Measurements from ENCODE around the gene ANKRD13B.
A peak's percentile ranks its signal among the peaks of the same experiment; 100 is the strongest.

Gene ANKRD13B

DNA sequence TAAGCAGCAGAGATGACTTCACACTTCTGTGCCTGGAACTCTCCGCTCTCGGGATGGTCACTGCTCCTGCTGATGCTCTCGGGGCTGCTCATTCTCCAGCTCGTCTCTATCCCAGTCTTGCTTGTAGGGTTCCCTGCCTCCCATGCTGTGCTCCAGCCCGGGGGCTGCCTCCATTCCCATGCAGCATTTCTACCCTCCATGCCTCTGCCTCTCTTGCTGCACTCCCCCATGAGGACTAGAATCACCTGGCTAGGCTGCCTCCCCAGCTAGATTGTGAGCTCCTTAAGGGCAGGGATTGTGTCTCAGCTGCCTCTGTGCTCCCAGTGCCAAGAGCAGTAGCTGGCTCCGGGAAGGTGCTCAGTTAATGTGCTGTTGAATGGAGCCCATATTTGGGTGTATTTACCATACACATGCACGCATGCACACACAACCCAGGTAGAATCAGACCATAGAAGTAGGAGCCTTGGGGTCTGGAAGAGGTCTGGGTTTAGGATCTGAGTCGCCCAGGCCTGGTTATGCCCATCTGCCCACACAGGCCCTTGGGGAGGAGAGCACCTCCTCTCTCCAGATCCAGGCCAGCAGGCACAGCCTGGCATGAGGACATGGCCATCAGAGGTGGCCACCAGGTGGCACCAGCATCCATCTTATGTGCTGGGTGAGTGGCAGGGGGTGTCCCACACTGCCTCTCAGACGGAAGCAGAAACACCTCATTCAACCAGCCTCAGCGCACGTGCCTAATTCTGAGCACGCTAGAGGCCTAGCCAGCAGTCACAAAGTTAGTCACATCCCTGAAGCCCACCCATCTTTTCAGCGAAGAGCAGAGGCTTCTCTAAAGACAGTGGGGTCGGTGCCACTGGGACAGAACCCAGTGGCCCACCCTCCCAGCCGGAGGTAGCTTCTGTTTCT, 12.8 kb upstream of the ANKRD13B start:
- no peak overlapping the region for H3K9ac ChIP-seq (ENCODE audit: low read length)
- no peak overlapping the region for H3K27ac ChIP-seq (ENCODE audit: low read depth, low read length)
- no peaks in the 10 kb centered on the region for H3K27me3 ChIP-seq (ENCODE audit: control insufficient read depth, insufficient read depth, low read length)
- H3K4me3 ChIP-seq (ENCODE audit: low read length): no peak overlapping the region
- peaks cover 10% of the 10 kb centered on the region for H3K4me1 ChIP-seq (ENCODE audit: control insufficient read depth, insufficient read depth, low read length)
- peaks cover 18% of the 10 kb centered on the region for H3K36me3 ChIP-seq (ENCODE audit: control insufficient read depth, insufficient read depth, low read length)

GRCh38 chr17:29581583-29582253, 11.2 kb upstream of the ANKRD13B start:
- Histone ChIP-seq H3K36me3 (ENCODE audit: control insufficient read depth, insufficient read depth, low read length) (peaks cover 3% of the 10 kb centered on the region), H3K27me3 (ENCODE audit: control insufficient read depth, insufficient read depth, low read length) (no peaks in the 10 kb centered on the region), H3K9ac (ENCODE audit: low read length) (no peak overlapping the region), H3K4me3 (ENCODE audit: low read length) (no peak overlapping the region), H3K4me1 (ENCODE audit: control insufficient read depth, insufficient read depth, low read length) (peaks cover 10% of the 10 kb centered on the region), H3K27ac (ENCODE audit: low read depth, low read length) (no peak overlapping the region)

GRCh38 chr17:29582254-29582765, 10.6 kb upstream of the ANKRD13B start:
- Histone ChIP-seq H3K36me3 (ENCODE audit: control insufficient read depth, insufficient read depth, low read length) (peaks cover 3% of the 10 kb centered on the region), H3K9ac (ENCODE audit: low read length) (no peak overlapping the region), H3K27me3 (ENCODE audit: control insufficient read depth, insufficient read depth, low read length) (no peaks in the 10 kb centered on the region), H3K4me1 (ENCODE audit: control insufficient read depth, insufficient read depth, low read length) (peaks cover 8% of the 10 kb centered on the region), H3K27ac (ENCODE audit: low read depth, low read length) (no peak overlapping the region), H3K4me3 (ENCODE audit: low read length) (no peak overlapping the region)

GRCh38 chr17:29582772-29583171, 10.2 kb upstream of the ANKRD13B start:
- Histone ChIP-seq H3K4me3 (ENCODE audit: low read length) (no peak overlapping the region), H3K27ac (ENCODE audit: low read depth, low read length) (no peak overlapping the region), H3K9ac (ENCODE audit: low read length) (no peak overlapping the region), H3K4me1 (ENCODE audit: control insufficient read depth, insufficient read depth, low read length) (peaks cover 6% of the 10 kb centered on the region), H3K27me3 (ENCODE audit: control insufficient read depth, insufficient read depth, low read length) (no peaks in the 10 kb centered on the region), H3K36me3 (ENCODE audit: control insufficient read depth, insufficient read depth, low read length) (peaks cover 3% of the 10 kb centered on the region)

- no peak overlapping the region for H3K9ac ChIP-seq (ENCODE audit: low read length)
Observed at GRCh38 chr17:29583324-29584248, 9.3 kb upstream of the ANKRD13B start.

DNA sequence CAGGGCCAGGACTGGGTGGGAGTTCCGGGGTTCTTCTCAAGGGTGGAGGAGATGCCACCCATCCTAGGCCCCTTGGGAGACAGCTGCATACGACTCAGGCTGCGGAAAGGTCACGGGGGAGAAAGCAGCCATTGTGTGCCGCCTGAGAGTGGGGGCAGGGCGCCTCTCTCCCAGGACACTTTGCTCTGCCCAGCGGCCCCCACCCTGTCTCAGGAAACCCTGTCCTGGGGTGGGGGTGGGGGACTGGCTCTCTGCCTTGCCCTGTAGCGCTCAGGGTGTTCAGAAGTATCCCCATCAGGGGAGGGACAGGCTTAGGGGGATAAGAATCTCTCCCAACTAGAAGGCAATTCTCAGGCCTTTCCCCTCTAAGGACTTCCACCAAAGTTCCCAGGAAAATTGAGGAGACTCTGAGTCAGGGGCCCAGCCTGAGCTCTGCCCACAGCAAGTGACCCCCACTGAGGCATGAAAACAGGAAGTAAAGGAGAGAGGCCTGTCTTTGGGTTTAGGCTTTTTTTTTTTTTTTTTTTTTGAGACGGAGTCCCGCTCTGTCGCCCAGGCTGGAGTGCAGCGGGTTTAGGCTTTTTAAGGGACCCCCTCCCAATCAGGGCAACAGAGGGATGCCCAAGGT, 8.4 kb upstream of the ANKRD13B start:
- H3K4me3 ChIP-seq (ENCODE audit: low read length): no peak overlapping the region
- no peak overlapping the region for H3K9ac ChIP-seq (ENCODE audit: low read length)
- no peaks in the 10 kb centered on the region for H3K27me3 ChIP-seq (ENCODE audit: control insufficient read depth, insufficient read depth, low read length)
- no peaks in the 10 kb centered on the region for H3K36me3 ChIP-seq (ENCODE audit: control insufficient read depth, insufficient read depth, low read length)
- H3K27ac ChIP-seq (ENCODE audit: low read depth, low read length): peak overlapping the region; percentile 12
- peaks cover 10% of the 10 kb centered on the region for H3K4me1 ChIP-seq (ENCODE audit: control insufficient read depth, insufficient read depth, low read length)

More at GRCh38 chr17:29583324-29584248, 9.3 kb upstream of the ANKRD13B start:
- Histone ChIP-seq H3K36me3 (ENCODE audit: control insufficient read depth, insufficient read depth, low read length) (no peaks in the 10 kb centered on the region), H3K27ac (ENCODE audit: low read depth, low read length) (no peak overlapping the region), H3K4me3 (ENCODE audit: low read length) (no peak overlapping the region), H3K27me3 (ENCODE audit: control insufficient read depth, insufficient read depth, low read length) (no peaks in the 10 kb centered on the region), H3K4me1 (ENCODE audit: control insufficient read depth, insufficient read depth, low read length) (peaks cover 10% of the 10 kb centered on the region)

- peaks cover 15% of the 10 kb centered on the region for H3K4me1 ChIP-seq (ENCODE audit: control insufficient read depth, insufficient read depth, low read length)
- peak overlapping the region; percentile 37 for H3K27ac ChIP-seq (ENCODE audit: low read depth, low read length)
- no peak overlapping the region for H3K9ac ChIP-seq (ENCODE audit: low read length)
- H3K27me3 ChIP-seq (ENCODE audit: control insufficient read depth, insufficient read depth, low read length): no peaks in the 10 kb centered on the region
- H3K36me3 ChIP-seq (ENCODE audit: control insufficient read depth, insufficient read depth, low read length): no peaks in the 10 kb centered on the region
- peak overlapping the region; percentile 18 for H3K4me3 ChIP-seq (ENCODE audit: low read length)
Observed at GRCh38 chr17:29585080-29585751, 7.7 kb upstream of the ANKRD13B start.

GRCh38 chr17:29586676-29587469, 6.1 kb upstream of the ANKRD13B start:
- peaks cover 24% of the 10 kb centered on the region for H3K4me1 ChIP-seq (ENCODE audit: control insufficient read depth, insufficient read depth, low read length)
- no peak overlapping the region for H3K27ac ChIP-seq (ENCODE audit: low read depth, low read length)
- no peak overlapping the region for H3K4me3 ChIP-seq (ENCODE audit: low read length)
- H3K9ac ChIP-seq (ENCODE audit: low read length): no peak overlapping the region
- H3K36me3 ChIP-seq (ENCODE audit: control insufficient read depth, insufficient read depth, low read length): no peaks in the 10 kb centered on the region
- H3K27me3 ChIP-seq (ENCODE audit: control insufficient read depth, insufficient read depth, low read length): no peaks in the 10 kb centered on the region

GRCh38 chr17:29587591-29587990, 5.3 kb upstream of the ANKRD13B start:
- no peak overlapping the region for H3K9ac ChIP-seq (ENCODE audit: low read length)
- H3K27me3 ChIP-seq (ENCODE audit: control insufficient read depth, insufficient read depth, low read length): no peaks in the 10 kb centered on the region
- peak overlapping the region; percentile 85 for H3K4me3 ChIP-seq (ENCODE audit: low read length)
- no peaks in the 10 kb centered on the region for H3K36me3 ChIP-seq (ENCODE audit: control insufficient read depth, insufficient read depth, low read length)
- peak overlapping the region; percentile 64 for H3K27ac ChIP-seq (ENCODE audit: low read depth, low read length)
- H3K4me1 ChIP-seq (ENCODE audit: control insufficient read depth, insufficient read depth, low read length): peaks cover 30% of the 10 kb centered on the region

GRCh38 chr17:29588017-29588561, 4.8 kb upstream of the ANKRD13B start:
- H3K27ac ChIP-seq (ENCODE audit: low read depth, low read length): peak overlapping the region; percentile 64
- peak overlapping the region; percentile 67 for H3K9ac ChIP-seq (ENCODE audit: low read length)
- H3K4me3 ChIP-seq (ENCODE audit: low read length): peak overlapping the region; percentile 85
- no peaks in the 10 kb centered on the region for H3K27me3 ChIP-seq (ENCODE audit: control insufficient read depth, insufficient read depth, low read length)
- H3K36me3 ChIP-seq (ENCODE audit: control insufficient read depth, insufficient read depth, low read length): no peaks in the 10 kb centered on the region
- H3K4me1 ChIP-seq (ENCODE audit: control insufficient read depth, insufficient read depth, low read length): peaks cover 30% of the 10 kb centered on the region
